Measurements from ENCODE around the gene VPS54. TPM values are rescaled to one million over a fixed set of nuclear protein-coding genes. Genes with fewer than 3 reads are reported as not detected.
"Not testable (repeated sequence)": the region's sequence is repeated elsewhere in the genome, so short reads cannot be mapped to it uniquely, and the experiment has no call there.

The VPS54 gene
- total RNA-seq, 1 donor from 2014 or later, result 16.0 TPM

- H3K27me3 Mint-ChIP-seq (ENCODE audit: low read depth); DNase-seq (ENCODE audit: low spot score); intact Hi-C loops (cut with micrococcal nuclease); H3K4me3 Mint-ChIP-seq (ENCODE audit: low read depth); H3K27ac Mint-ChIP-seq; H3K9me3 Mint-ChIP-seq: not testable (repeated sequence)
- H3K4me1 Mint-ChIP-seq (ENCODE audit: low read depth), result peaks cover 73% of the 10 kb centered on the region
- H3K36me3 Mint-ChIP-seq (ENCODE audit: low read depth), result peaks cover 67% of the 10 kb centered on the region
Observed at GRCh38 chr2:63847571-63847970, 171.7 kb downstream of the VPS54 start.

- H3K27me3 Mint-ChIP-seq (ENCODE audit: low read depth), result no peaks in the 10 kb centered on the region
Observed at GRCh38 chr2:63846487-63846886, 172.7 kb downstream of the VPS54 start.

GRCh38 chr2:63845866-63846265 is 173.4 kb downstream of the VPS54 start:
- peaks cover 57% of the 10 kb centered on the region for H3K36me3 Mint-ChIP-seq (ENCODE audit: low read depth)
- H3K4me3 Mint-ChIP-seq (ENCODE audit: low read depth), result no peak overlapping the region
- H3K4me1 Mint-ChIP-seq (ENCODE audit: low read depth), result peaks cover 57% of the 10 kb centered on the region
- H3K9me3 Mint-ChIP-seq, result peaks cover 6% of the 10 kb centered on the region
- no peaks in the 10 kb centered on the region for H3K27me3 Mint-ChIP-seq (ENCODE audit: low read depth)
- DNase-seq (ENCODE audit: low spot score), result no peak
- no peak overlapping the region for H3K27ac Mint-ChIP-seq
- intact Hi-C loops (cut with micrococcal nuclease), result no loop called here

More at GRCh38 chr2:63846487-63846886, 172.7 kb downstream of the VPS54 start:
- Mint-ChIP-seq H3K9me3 (peaks cover 6% of the 10 kb centered on the region), H3K27ac (no peak overlapping the region), H3K36me3 (ENCODE audit: low read depth) (peaks cover 63% of the 10 kb centered on the region), H3K4me1 (ENCODE audit: low read depth) (peaks cover 63% of the 10 kb centered on the region), H3K4me3 (ENCODE audit: low read depth) (no peak overlapping the region)
- no peak for DNase-seq (ENCODE audit: low spot score)
- intact Hi-C loops (cut with micrococcal nuclease), result no loop called here

- H3K36me3 Mint-ChIP-seq (ENCODE audit: low read depth), result peaks cover 57% of the 10 kb centered on the region
- intact Hi-C loops (cut with micrococcal nuclease), result loop anchor here (5.0 kb wide), 3 partner anchors 178 to 1137 kb away; partner anchors contain the start of gene EHBP1
- peaks cover 6% of the 10 kb centered on the region for H3K9me3 Mint-ChIP-seq
- H3K27me3 Mint-ChIP-seq (ENCODE audit: low read depth), result peaks cover under 1% of the 10 kb centered on the region
- peaks cover 58% of the 10 kb centered on the region for H3K4me1 Mint-ChIP-seq (ENCODE audit: low read depth)
- H3K27ac Mint-ChIP-seq, result no peak overlapping the region
- no peak for DNase-seq (ENCODE audit: low spot score)
- H3K4me3 Mint-ChIP-seq (ENCODE audit: low read depth), result peak overlapping the region; percentile 80
Observed at GRCh38 chr2:63844616-63845015, 174.6 kb downstream of the VPS54 start.

GRCh38 chr2:63843791-63844190 is 175.4 kb downstream of the VPS54 start:
- peaks cover 6% of the 10 kb centered on the region for H3K9me3 Mint-ChIP-seq
- intact Hi-C loops (cut with micrococcal nuclease), result loop anchor here (5.0 kb wide), 3 partner anchors 179 to 1136 kb away; partner anchors contain the start of gene EHBP1

GRCh38 chr2:63843093-63843492 is 176.1 kb downstream of the VPS54 start:
- intact Hi-C loops (cut with micrococcal nuclease), result loop anchor here (5.0 kb wide), 3 partner anchors 179 to 1136 kb away; partner anchors contain the start of gene EHBP1

More at GRCh38 chr2:63843791-63844190, 175.4 kb downstream of the VPS54 start:
- H3K4me3 Mint-ChIP-seq (ENCODE audit: low read depth), result peak overlapping the region; percentile 80
- peaks cover 53% of the 10 kb centered on the region for H3K4me1 Mint-ChIP-seq (ENCODE audit: low read depth)
- peaks cover 51% of the 10 kb centered on the region for H3K36me3 Mint-ChIP-seq (ENCODE audit: low read depth)
- DNase-seq (ENCODE audit: low spot score), result no peak
- H3K27me3 Mint-ChIP-seq (ENCODE audit: low read depth), result peaks cover 2% of the 10 kb centered on the region
- H3K27ac Mint-ChIP-seq, result no peak overlapping the region

GRCh38 chr2:63842149-63843061 is 176.8 kb downstream of the VPS54 start:
- H3K9me3 Mint-ChIP-seq, result peaks cover 3% of the 10 kb centered on the region
- H3K27me3 Mint-ChIP-seq (ENCODE audit: low read depth), result peaks cover 2% of the 10 kb centered on the region
- peak overlapping the region; percentile 95 for H3K27ac Mint-ChIP-seq
- peak overlapping the region; percentile 92 for H3K4me3 Mint-ChIP-seq (ENCODE audit: low read depth)
- no peak for DNase-seq (ENCODE audit: low spot score)
- intact Hi-C loops (cut with micrococcal nuclease), result loop anchor here (1.0 to 5.0 kb wide), 4 partner anchors 14 to 1135 kb away; partner anchors contain the start of gene EHBP1
- peaks cover 48% of the 10 kb centered on the region for H3K4me1 Mint-ChIP-seq (ENCODE audit: low read depth)
- H3K36me3 Mint-ChIP-seq (ENCODE audit: low read depth), result peaks cover 44% of the 10 kb centered on the region

More at GRCh38 chr2:63843093-63843492, 176.1 kb downstream of the VPS54 start:
- Mint-ChIP-seq H3K4me1 (ENCODE audit: low read depth) (peaks cover 53% of the 10 kb centered on the region), H3K9me3 (peaks cover 6% of the 10 kb centered on the region), H3K27me3 (ENCODE audit: low read depth) (peaks cover 2% of the 10 kb centered on the region), H3K36me3 (ENCODE audit: low read depth) (peaks cover 51% of the 10 kb centered on the region), H3K27ac (peak overlapping the region; percentile 95), H3K4me3 (ENCODE audit: low read depth) (peak overlapping the region; percentile 92)
- no peak for DNase-seq (ENCODE audit: low spot score)

Other genes starting within 250 kb of the VPS54 start
- gene UGP2, start 177.5 kb downstream of the VPS54 start, total RNA-seq, result 90.8 and 91.2 TPM in 2 replicates
- gene PELI1, start 125.0 kb upstream of the VPS54 start, total RNA-seq, result 21.6 and 25.1 TPM in 2 replicates